ENCODE measurements around the gene CASQ2.

GRCh38 chr1:115790846-115791245, 22.3 kb upstream of the CASQ2 start:
- TF ChIP-seq CTCF (IDR thresholded peaks at IDR 0.05): no peak
- no peak for TF ChIP-seq EZH2 (IDR thresholded peaks at IDR 0.05)
